HG03520 (cell line): ENCODE results near the gene CAPG.
"Not testable (repeated sequence)": the region's sequence is repeated elsewhere in the genome, so short reads cannot be mapped to it uniquely, and the experiment has no call there.

ENCODE experiments used
- ATAC-seq: cut with Tn5 transposase; IDR thresholded peaks from one replicate; pipeline ENCODE4 v1.9.1; 2021; ENCODE audit warnings: mild to moderate bottlenecking, moderate library complexity; ENCODE audit not compliant: unreplicated experiment

Gene CAPG

DNA sequence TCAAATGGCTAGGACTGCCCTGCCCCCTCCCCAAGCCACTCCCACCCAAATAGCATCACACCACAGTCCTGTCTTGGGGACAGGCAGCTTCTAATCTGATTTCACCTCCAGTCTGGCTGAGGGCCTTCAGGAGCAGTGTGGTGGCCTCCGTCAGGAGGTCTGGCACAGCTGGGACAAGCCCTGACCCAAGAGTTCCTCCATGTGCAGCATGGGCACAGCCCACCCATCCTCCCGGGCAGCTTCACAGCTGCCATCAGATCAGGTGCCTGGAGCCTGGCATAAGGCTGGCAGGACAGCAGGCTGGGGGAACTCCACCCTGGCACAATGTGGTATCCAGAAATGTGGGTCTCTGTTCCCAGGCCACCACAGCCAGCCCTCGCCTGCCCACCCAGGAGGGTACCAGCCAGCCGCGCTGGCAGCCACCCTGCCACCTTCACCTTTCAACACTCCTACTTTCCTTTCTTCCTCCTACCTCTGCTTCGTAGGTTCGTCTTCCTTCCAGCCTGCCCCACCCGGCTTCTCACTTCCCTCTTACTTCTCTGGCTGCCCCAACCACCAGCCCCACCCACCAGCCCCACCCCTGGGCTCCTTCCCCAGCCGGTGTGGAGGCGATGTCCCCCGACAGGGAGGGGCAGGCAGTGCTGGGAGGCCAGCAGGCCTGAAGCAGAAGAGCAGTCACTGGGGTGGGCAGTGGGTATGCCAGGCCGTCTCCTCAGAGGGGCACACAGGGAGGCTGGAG lies at the start of gene CAPG:
CAPG (minus strand) TSS at position 522 of the 739 bp plus-strand sequence. CDS start 8,221 bp downstream, outside the sequence.
- peak; percentile 59 for ATAC-seq

- no peak for ATAC-seq
These were observed 49.6 kb upstream of the CAPG start for GRCh38 chr2:85459771-85460170.

- no peak for ATAC-seq
These were observed 48.7 kb upstream of the CAPG start for GRCh38 chr2:85458601-85459563.

DNA sequence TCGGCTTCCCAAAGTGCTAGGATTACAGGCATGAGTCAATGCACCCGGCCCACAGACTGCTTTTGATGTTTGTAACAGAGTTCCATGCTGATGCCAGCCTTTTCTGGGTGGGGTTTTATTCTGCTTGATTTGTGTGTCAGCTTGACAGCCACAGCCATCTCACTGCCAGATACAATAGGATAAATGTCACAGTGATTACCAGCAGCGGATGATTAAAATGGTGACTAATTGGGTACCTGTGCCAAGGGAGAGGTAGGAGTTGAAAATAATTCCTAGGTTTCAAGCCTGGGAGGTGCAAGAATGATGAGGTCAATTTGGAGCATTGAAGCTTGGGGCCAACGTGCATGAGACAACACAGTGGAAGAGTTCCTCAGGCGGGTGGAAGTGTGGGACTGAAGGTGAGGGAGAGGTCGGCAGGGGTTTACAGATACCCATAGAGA lies 47.7 kb upstream of the CAPG start:
- ATAC-seq: no peak

DNA sequence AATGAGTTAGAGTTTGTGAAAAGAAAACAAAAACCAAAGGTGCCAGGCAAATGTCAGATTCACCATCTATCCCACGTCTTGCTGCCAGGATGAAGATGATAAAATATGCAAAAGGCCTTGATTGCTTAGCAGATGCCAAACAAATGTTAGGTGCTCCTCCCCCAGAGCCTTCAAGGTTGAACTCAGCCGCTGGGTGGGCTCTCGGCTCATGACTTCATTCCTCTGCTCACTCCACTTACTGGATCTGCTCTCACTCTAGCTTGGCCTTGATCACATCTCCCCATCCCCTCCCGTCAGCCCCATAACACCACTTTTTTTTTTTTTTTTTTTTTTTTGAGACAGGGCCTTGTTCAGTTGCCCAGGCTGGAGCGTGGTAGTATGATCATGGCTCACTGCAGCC lies 46.9 kb upstream of the CAPG start:
- ATAC-seq: no peak

DNA sequence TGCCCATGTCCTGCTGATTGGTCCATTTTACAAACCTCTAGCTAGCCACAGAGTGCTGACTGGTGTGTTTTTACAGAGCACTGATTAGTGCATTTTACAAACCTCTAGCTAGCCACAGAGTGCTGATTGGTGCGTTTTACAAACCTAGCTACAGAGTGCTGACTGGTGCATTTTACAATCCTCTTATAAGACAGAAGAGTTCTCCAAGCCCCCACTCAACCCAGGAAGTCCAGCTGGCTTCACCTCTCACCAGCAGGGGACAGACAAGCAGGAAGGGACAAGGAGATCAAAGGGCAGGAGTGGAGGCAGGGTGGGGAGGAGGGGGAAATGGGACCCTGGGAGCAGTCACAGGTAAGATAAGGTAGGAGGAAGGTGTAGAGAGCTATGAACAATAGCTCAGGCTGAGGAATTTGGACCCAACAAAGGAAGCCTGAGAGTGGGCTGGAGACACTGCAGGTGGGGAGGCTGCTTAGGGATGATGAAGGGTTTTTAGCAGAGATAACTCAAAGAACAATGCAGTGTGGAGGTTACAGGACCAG lies 45.5 kb upstream of the CAPG start:
- no peak for ATAC-seq

GRCh38 chr2:85453571-85453970 lies 43.4 kb upstream of the CAPG start:
- ATAC-seq: no peak

GRCh38 chr2:85452237-85452636 lies 42.1 kb upstream of the CAPG start:
- ATAC-seq: no peak

DNA sequence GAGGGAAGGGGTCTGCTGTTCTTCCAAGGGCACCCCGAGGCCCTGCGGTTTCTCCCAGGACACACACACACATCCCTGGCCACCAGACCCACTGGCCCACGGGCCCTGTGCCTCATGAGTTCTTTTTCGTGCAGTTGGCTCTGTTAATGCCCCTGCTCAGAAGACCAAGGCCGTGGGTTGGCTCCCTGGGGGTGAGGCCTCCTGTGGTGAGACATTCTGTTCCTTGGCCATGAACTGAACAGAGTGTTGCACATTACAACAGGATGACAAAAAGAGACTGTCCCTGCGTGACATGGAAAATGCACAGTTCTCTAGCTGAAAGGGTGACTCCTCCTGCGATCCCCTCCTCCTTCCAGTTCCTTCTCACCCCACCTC lies 39.0 kb upstream of the CAPG start:
- no peak for ATAC-seq

- no peak for ATAC-seq
These were observed 38.5 kb upstream of the CAPG start for GRCh38 chr2:85448461-85449213.

DNA sequence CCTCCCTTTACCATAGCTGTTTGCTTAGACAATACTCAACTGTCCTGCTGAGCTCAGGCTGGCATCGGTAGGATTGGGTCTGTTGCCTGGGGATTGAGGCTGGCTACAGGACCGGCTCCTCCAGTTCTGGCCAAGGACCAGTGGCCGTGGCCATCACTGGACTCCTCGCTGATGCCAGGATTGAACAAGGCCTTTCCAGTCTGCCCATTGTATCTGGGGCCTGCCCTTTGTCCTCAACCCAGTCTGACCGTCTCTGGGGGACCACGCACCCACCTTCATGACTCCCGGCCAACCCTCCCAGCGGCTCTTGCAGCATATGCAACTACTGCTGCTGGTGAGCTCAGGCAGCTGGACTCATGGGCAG lies 37.0 kb upstream of the CAPG start:
- ATAC-seq: no peak

DNA sequence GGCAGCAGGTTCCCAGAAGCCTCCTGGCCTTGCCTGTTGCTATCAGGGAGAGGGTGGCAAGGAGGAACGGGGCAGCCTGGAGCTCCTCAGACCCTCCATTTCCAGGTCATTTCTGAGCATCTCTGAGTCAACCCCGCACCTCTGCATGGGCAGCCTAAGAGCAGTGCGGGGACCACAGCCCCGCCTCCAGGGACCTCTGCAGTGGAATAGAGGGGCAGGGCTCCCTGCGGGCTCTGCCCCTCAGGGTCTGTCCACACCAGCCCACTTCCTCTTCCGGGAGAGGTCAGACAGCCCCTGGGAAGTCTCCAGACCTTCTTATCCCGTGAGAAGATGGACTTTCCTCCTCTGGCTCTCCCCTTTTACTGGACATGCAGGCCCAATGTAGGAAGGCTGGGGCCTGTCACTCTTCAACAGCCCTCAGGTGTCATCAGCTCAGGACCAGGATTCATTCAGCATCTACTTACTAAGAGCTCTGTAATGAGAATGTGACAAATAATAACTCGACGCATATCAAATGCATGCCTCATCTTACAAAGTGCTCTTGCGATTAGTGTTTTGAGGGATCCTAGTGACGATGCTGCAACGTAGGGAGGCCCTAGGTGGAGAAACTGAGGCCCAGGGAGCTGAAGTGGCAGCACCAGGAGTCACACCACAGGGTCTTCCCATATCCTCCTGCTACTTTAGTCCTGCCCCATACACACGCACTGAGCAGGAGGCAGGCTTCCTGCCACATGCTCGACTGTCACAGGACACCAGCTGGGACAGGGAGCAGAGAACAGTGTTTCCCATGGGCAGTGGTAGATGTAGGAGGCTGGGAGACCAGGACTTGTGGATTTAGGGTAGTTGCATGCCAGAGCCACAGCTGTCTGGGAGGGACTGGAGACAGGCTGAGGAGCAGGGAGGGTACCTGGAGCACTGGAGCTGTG lies 36.4 kb upstream of the CAPG start:
- no peak for ATAC-seq

- no peak for ATAC-seq
These were observed 35.4 kb upstream of the CAPG start for GRCh38 chr2:85445316-85446295.

DNA sequence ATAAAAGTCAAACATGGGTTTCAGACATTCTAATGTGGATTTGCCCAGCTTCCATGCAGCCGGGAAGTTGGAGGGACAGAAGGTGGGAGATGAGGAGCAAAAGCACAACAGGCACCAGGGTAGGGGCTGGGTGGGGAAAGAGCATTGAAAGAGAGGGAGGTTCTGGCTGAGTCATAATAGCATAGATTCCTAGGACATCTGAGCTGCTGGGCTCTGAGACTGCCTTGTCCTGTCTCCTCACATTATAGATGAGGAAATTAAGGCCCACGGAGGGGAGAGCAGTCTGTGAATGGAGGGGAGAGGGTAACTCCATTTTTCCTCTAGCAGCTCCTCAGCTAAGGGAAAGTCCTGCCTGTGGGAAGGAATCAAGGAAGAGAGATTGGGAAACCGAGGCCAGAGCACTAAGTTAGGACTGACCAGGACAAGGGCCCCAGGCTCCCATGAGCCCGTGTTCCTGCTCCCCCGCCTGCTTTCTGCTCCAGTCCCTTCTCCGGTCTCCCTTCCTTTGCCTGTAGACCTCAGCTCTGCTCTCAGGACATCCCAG lies 34.5 kb upstream of the CAPG start:
- no peak for ATAC-seq

GRCh38 chr2:85441864-85442263 lies 31.7 kb upstream of the CAPG start:
- ATAC-seq: no peak

DNA sequence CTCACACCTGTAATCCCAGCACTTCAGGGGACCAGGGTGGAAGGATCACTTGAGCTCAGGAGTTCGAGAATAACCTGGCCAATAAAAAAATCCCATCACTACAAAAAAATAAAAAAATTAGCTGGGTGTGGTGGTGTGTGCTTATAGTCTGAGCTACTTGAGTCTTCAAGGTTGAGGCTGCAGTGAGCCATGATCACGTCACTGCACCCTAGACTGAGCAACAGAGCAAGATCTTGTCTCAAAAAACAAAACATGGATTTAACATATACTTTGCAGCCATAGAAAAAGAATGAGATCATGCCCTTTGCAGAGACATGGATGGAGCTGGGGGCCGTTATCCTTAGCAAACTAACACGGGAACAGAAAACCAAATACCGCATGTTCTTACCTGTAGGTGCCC lies 30.6 kb upstream of the CAPG start:
- no peak for ATAC-seq

GRCh38 chr2:85439986-85440385 lies 29.8 kb upstream of the CAPG start:
- no peak for ATAC-seq

DNA sequence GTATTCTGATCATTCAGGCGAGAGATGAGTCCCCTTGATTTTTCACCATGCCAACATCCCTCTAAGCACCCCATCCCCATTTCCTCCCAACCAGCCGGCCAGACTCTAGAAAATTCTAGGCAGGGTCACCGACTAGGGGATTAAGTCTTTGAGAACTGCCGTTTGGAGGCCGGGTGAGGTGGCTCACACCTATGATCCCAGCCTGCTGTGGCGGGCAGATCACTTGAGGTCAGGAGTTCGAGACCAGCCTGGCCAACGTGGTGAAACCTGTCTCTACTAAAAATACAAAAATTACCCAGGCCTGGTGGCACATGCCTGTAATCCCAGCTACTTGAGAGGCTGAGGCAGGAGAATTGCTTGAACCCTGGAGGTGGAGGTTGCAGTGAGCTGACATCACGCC lies 29.4 kb upstream of the CAPG start:
- ATAC-seq: not testable (repeated sequence)
